Measurements from ENCODE around the gene DLG3. TPM values are rescaled to one million over a fixed set of nuclear protein-coding genes. Genes with fewer than 3 reads are reported as not detected.
A peak's percentile ranks its signal among the peaks of the same experiment; 100 is the strongest.

DLG3 gene
- total RNA-seq, 1 donor from 2014 or later, result 1.6 TPM

DNA sequence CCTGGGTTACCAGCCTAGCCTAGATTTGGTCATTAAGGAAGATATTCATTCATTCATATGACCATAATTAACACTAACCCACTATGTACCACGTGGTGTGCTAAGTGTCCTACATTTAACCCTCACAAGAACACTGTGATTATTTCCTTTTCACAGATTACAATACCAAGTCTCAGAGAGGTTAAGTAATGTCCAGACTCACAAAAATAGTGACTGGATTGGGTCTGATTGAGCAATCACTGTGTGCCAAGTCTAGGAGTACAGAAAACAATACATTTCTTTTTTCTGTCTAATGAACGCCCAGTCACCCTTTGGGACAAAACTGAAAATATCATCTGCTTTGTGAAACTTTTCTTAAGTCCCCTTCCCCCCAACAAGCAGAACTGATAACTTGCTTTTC is 7.6 kb upstream of the DLG3 start:
- no peak for ATAC-seq

DNA sequence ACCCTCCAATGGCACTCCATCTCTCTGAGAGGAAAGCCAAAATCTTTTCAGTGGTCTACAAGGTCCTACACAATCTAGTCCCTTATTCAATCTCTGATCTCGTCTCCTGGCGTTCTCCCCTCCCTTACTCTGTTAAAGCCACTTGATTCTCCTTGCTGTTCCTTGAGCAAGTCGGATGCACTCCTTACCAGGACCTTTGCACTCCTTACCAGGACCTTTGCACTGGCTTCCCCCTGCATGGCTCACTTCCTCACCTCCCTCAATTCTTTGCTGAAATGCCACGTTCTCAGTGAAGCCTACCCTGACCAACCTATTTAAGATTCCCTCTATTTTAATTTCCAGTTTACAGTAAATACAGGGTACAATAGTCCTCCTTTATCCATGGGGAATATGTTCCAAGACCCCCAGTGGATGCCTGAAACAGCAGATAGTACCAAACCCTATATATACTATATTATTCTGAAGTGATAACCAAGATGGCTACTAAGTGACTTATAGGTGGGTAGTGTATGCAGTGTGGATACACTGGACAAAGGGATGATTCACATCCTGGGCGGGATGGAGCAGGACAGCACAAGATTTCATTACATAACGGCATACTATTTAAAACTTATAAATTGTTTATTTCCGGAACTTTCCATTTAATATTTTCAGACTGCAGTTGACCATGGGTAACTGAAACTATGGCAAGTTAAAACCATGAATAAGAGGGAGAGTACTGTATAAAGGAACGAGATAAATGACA is 6.5 kb upstream of the DLG3 start:
- no peak for ATAC-seq
- no peak for DNase-seq (ENCODE audit: low spot score)

More for the DNA sequence above, 7.6 kb upstream of the DLG3 start:
- DNase-seq (ENCODE audit: low spot score), result no peak

DNA sequence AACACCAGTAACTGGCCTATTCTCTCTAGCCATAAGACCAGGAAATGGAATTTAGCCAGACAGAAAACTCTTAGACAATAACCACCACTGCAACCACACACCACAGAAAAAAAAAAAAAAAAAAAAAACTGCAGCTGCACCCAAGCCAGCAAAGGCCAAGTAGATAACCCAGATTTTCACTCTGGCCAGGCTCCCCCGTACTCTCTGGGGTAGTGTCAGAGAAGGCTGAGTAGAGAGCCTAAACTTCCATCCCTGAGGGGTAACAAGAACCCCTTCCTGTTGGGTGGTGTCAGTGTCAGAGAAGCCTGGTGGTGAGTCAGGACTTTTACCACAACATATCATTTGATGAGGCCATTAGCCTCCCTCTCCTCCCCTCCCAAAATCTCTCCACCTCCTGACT is 5.6 kb upstream of the DLG3 start:
- ATAC-seq, result no peak
- DNase-seq (ENCODE audit: low spot score), result no peak

DNA sequence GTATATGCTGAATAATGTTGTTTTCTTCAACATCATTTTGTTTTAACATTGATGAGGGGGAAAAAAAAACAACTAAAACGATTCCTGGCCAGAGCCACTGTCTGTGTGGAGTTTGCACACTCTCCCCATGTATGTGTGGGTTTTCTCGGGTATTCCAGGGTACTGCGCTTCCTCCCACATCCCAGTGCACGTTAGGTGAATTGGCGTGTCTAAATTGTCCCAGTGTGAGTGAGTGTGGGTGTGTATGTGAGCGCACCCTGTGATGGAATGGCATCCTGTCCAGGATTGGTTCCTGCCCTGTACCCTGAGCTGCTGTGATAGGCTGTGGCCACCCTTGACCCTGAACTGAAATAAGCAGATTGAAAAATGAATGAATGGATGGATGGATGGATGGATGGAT is 2.4 kb upstream of the DLG3 start:
- DNase-seq (ENCODE audit: low spot score), result no peak
- ATAC-seq, result no peak

DNA sequence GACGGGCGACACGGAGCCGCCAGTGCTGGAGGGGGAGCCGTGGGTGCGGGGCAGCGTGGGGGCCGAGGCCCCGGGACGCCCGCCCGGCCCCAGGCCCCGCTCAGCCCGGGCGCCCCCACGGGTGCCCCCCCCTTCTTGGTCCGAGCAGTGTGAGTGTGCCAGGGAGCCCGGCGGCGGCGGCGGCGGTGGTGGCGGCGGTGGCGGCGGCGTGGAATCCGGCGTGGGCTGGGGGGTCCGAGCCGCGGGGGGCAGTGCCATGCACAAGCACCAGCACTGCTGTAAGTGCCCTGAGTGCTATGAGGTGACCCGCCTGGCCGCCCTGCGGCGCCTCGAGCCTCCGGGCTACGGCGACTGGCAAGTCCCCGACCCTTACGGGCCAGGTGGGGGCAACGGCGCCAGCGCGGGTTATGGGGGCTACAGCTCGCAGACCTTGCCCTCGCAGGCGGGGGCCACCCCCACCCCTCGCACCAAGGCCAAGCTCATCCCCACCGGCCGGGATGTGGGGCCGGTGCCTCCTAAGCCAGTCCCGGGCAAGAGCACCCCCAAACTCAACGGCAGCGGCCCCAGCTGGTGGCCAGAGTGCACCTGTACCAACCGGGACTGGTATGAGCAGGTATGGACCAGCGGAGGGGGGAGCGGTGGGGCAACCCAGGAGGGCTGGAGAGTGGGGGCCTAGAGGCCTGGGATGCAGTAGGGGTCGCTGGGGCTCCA is 466 bp downstream of the DLG3 start:
- DNase-seq (ENCODE audit: low spot score) (no peak), ATAC-seq (no peak)

DNA sequence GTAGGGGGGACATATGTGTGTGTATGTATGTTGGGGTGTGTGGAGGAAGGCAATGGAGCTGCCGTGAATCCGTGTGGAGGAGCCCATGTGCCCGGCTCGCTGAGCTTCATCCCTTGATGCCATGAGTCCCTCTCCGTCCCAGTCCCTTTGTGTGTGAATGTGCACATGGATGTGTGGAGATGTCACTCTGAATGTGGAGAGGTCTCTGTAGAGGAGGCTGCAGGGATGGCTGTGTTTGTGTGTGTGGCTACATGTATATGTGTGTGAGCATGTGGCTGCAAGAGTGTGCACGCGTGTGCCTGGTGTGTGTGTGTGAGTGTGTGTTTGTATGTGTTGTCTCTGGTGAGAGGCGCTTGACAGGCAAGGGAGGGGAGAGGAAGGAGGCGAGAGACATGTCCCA is 1.3 kb downstream of the DLG3 start:
- ATAC-seq (no peak), DNase-seq (ENCODE audit: low spot score) (no peak)

DNA sequence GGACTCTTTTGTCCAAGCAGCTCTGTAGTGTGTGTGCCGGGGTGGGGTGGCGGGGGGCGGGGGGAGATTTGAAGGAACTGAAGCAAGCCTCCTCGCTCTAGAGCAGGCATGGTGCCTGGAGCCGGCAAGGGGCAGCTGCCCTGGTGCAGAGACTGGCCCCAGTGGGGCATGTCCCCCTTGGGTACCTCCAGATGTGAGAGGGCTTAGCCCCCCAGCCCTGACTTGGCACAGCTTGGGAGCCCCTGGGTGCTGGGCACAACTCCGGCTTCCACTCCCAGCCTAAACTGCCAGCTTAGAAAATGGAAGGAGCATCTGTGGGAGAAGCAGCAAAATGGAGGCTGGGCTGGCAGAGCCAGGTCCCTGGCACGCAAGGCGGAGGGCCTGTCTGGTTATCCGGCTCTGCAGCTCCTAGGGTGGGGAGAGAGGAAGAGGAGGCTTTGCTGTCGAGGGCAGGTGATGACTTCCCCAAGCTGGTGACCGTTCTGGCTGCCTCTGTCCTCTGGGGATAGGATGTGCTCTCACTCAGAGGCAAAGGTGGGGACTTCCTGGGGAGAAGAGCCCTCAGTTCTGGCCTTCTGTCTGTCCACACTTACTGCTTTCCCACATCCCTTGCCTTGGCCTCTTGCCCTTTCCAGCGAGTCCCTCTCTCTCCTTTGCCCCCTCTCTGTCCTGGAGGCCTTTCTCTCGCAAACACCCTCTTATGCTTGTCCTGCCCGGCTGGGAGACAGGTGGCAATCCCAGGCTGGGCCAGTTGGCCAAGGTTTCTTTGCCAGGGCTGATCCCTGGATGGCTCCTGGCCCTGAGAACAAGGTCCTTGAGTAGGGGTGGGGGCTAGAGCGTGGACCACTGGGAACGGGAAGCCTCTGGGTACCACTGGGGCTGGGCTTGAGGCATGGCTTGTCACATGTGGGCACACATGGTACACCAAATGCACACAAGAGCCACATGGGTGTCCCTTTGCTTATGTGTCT is 2.0 kb downstream of the DLG3 start:
- ATAC-seq, result no peak
- DNase-seq (ENCODE audit: low spot score), result no peak

DNA sequence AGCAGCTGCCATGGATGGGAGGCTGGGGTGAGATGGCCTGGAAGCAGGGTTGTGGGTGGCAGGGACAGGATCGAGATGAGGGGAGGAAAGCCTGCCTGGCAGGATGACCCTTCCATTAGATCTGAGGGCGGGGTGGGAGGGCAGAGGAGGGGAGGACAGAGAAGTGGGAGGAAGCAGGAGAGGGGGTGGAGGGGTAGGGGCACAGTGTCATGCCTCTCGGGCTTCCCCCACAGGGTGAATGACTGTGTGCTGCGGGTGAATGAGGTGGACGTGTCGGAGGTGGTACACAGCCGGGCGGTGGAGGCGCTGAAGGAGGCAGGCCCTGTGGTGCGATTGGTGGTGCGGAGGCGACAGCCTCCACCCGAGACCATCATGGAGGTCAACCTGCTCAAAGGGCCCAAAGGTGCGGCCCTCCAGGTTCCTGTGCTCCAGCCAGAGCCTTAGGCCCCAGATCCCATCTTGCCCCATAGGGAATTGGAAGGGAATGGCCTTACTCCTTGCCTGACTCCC is 4.9 kb downstream of the DLG3 start:
- ATAC-seq (no peak), DNase-seq (ENCODE audit: low spot score) (no peak)

DNA sequence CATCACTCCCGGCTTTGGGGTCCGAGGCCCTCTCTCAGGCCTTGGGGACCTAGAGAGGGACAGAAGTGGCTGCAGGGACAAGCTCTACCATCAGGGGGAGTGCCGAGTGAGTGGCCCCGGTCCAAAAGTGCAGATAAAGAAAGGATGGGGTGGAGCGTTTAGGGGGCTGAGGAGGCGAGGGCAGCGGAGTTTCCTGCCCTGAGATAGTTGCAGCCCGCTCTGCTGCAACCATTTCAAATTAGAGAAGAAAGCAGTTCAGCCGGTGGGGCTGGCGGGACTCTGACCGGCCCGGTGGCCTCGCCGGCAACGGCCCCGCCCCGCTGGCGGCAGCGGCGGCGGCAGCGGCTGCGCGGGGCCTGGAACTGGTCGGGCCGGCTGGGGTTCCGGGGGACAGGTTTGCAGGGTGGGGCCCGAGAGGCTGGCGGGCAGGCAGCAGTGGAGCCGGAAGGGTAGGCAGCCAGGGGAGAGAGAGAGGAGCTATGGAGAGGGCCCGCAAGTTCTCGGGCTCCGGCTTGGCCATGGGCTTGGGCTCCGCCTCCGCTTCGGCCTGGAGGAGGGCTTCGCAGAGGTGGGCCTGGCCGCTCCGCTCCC is 7.6 kb downstream of the DLG3 start:
- ATAC-seq (peak; percentile 81), DNase-seq (ENCODE audit: low spot score) (no peak)

DNA sequence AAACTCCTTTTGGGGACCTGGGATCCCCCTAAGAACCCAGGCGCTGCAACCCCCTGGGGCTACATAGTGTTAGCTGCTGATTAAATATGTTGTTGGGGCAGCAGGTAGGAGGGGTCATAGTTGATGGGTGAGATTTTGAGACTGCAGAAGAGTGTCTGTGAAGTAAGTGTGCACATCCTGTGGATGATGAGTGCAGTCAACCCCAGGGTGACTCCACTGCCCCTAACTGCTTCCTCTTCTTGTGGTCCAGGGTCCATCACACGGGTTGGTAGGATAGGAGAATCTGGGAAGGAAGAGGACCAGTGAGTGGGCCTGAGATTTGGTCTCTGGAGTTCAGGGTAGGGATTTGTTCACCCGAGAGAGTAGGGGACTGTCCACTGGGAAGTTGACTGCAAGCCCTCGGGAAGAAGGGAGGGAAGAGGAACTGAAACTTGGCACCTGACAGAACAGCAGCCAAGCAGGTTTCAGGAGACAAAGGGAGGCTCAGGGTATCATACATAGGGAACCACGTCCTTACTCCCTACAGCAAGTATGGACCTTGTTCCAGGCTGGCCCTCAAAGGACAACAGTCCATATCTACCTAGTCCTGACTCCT is 8.5 kb downstream of the DLG3 start:
- DNase-seq (ENCODE audit: low spot score) (no peak), ATAC-seq (no peak)

DNA sequence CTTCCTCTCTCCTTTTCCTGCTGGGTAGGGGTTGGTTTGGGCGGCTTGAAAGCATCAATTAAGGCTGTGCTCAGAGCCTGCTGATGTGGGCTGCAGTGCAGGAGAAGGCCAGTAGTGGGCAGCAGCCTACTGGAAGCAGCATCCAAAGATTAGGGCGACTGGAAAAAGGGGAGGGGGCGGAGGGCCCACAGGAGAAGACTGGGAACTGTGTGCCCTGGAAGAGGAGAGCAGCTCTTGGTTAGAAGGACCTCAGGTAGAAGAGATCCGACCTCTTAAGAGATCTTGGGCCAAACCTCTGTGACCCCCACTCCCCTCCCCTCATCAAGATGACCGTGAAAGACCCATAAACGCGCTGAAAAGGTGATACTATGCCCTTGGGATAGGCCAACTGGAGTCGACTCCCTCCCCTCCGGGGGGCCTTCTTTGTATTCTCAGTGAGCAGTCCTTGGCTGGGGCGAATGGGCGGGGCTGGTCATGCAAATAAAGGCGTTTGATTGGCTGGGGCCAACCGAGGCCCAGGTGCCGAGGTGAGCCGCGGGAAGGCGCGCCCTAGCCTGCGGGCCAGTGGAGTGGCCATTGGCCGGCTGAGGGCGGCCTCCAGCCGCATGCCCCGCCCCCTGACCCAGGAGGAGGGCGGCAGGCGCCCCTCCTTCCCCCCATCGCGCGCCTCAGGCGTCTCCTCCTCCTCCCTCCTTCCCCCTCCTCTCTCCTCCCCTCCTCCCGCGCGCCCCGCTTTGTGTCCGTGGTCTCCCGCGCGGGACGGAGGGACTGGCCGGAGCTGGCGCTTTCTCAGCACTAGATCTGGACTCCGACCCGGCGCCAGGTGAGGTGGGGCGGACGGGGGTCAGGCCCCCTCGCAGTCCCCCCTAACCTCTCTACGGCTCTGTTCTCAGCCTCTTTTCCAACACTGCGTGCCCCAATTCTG is 10.1 kb downstream of the DLG3 start:
- DNase-seq (ENCODE audit: low spot score) (peak; percentile 49), ATAC-seq (peak; percentile 66)

DNA sequence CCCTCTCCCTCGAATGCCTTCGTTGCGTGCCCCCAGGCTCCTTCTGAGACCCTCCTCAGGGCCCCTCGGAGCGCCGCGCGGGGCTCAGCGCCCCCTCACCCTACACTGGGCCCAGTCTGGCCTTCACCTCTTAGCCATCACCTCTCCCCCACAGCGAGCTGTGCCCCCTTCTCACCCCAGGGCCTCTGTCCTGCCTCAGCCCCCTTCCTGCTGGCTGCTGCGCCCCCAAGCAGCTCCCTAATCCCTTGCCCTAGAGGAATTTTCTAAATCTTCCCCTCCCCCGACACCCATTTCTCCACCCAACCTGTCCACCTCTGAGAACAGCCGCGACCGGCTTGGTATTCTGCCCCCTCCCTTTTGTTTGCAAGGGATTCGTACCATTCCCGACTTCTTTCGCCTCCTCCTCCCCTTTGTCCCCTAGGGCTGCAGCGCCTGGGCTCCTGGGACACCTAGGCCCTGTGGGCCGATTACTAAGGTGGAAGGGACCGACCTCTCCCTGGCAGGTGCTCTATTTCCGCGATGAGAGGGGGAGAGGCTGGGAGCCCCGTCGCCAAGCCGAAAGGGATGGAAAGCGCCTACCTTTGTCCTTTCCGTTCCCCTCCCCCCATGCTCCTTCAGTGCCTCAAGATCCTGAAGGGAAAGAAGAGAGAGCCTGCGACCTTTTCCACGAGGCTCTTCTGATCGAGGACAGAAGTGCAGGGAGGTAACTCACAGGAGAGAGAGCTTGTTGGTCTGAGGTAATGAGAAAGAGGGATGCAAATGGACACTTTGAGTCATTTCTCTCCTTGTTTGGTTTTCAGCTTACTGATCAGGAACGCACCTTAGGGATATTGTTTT is 10.9 kb downstream of the DLG3 start:
- ATAC-seq, result no peak
- no peak for DNase-seq (ENCODE audit: low spot score)

DNA sequence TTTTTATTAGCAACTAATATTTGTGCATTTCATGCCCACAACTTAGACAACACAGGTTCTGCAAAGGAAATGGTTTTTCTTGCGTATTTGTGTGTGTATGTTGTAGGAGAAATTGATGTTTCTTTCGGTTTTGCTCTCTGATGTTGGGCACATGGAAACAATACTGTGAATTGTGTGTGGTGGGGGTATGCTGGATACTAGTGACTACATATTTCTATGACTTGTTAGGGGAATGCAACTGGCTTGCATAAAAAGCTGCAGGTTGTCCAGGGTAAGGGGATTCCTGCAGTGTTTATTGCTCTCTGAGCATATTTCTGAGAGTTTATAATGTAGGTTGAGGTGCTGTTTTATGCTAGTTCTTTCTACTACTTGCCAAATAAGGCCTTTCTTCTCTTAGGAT is 11.6 kb downstream of the DLG3 start:
- ATAC-seq, result no peak
- DNase-seq (ENCODE audit: low spot score), result no peak

DNA sequence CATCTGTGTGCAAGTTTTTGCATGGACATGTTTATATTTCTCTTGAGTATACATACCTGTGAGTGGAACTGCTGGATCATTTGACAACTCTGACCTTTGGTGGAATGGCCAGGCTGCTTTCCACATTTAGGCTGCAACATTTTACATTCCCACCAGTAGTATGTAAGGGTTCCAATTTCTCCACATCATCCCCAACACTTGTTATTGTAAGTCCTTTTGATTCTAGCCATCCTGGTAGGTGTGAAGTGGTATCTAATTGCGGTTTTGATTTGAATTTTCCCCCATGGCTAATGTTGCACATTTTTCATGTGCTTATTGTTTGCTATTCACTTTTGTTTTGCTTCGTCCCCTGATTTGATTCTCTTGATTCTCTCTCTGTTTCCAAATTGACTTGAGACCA is 16.4 kb downstream of the DLG3 start:
- DNase-seq (ENCODE audit: low spot score) (no peak), ATAC-seq (no peak)

DNA sequence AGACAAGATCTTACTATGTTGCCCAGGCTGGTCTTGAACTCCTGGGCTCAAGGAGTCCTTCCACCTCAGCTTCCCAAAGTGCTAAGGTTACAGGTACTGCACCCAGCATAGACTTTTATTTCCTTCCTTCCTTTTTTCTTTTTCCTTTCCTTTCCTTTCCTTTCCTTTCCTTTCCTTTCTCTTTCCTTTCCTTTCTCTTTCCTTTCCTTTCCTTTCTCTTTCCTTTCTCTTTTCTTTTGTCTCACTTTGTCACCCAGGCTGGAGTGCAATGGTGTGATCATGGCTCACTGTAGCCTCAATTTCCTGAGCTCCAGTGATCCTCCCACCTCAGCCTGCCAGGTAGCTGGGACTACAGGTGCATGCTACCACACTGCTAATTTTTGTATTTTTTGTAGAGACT is 19.4 kb downstream of the DLG3 start:
- DNase-seq (ENCODE audit: low spot score), result no peak
- no peak for ATAC-seq

DNA sequence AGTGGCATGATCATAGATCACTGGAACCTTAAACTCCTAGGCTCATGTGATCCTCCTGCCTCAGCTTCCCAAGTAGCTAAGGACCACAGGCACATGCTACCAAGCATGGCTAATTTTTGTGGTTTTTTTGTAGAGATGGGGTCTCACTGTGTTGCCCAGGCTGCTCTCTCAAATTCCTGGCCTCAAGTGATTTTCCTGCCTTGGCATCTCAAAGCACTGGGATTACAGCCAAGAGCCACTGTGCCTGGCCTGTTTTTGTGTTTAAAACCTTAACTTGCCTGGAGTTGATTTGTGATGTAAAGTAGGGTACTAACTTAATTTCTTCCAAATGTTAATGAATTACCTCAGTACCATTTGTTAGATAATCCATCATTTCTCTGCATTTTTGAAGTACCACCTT is 22.3 kb downstream of the DLG3 start:
- no peak for ATAC-seq
- no peak for DNase-seq (ENCODE audit: low spot score)

DNA sequence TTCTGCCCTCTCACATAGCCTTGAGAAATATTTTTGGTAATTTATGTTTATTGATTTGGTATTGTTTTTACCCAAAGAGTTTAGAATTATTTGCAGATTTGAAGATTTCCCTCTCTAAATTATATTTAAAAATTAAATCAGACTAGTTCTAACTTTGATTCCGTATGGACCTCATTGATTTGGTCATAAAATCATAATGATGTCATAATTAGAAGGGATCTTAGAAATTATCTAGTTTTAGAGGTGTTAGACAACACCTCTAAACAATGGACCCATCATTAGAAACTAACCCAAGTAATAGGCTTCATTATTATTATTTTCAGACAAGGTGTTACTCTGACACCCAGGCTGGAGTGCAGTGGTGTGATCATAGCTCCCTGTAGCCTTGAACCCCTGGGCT is 24.1 kb downstream of the DLG3 start:
- ATAC-seq (no peak), DNase-seq (ENCODE audit: low spot score) (no peak)

DNA sequence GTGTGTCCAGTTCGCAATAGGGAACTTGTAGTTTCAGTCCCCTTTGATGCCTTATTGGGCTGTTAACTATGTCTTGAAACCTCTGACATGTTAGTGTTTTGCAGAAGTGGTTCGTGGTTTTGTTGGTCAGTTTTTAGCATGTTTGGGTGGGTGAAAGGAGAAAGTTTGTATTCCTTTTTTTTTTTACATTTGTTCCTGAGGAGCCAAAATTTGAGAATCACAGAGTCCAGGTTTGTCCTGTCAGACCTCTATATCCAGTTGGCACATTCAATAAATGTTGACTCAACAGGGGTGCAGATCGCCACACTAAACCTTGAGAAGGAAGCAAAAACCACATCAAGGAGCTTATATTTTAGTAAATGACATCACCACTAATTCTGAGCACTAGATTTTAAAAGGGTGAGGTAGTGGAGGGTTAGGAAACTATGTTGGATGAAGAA is 26.2 kb downstream of the DLG3 start:
- ATAC-seq, result no peak
- no peak for DNase-seq (ENCODE audit: low spot score)
